ENCODE measurements around the gene CMSS1.

GRCh38 chr3:100010087-100010417 is 192.4 kb downstream of the CMSS1 start:
- TF ChIP-seq TAF1 (IDR thresholded peaks at IDR 0.05; ENCODE audit: borderline replicate concordance, insufficient read depth, low read length) (no peak), REST (IDR thresholded peaks at IDR 0.05; ENCODE audit: insufficient read depth in 1 of 2, low read depth in 2 of 2, low read length in 2 of 2) (no peak), POLR2AphosphoS5 (IDR thresholded peaks at IDR 0.05; ENCODE audit: low read depth, low read length) (no peak), SIN3A (IDR thresholded peaks at IDR 0.05; ENCODE audit: borderline replicate concordance, insufficient read depth, low read length) (no peak), FOXP2 (optimal IDR thresholded peaks at IDR 0.05; ENCODE audit: borderline replicate concordance, extremely low read depth, extremely low read length, insufficient read depth) (no peak)
